GM12878 (cell line): Measurements from ENCODE around the gene EDC3. TPM values are rescaled to one million over a fixed set of nuclear protein-coding genes. Genes with fewer than 3 reads are reported as not detected.
A peak's percentile ranks its signal among the peaks of the same experiment; 100 is the strongest.

Source experiments
- ATAC-seq: fragments of 200-7000 bp; cut with Tn5 transposase; 3 replicates; pipeline ENCODE4 v1.9.1; 2020; ENCODE audit warnings: mild to moderate bottlenecking, moderate library complexity
- BruUV-seq: library from RNA; stranded (reverse); fragments of 400-500 nt; replicated peaks from 2 replicates; lab custom pipeline; 2021; lab: Mats Ljungman, UMichigan
- CTCF ChIA-PET: fragments of 300-600 bp; sonication (Branson Sonifier 250); formaldehyde crosslinking; extraction: SDS; loops from one replicate; lab custom pipeline; 2021; ENCODE audit warnings: inconsistent platforms; lab: Yijun Ruan, JAX
- POLR2A ChIA-PET: fragments of 350-600 bp; formaldehyde crosslinking; extraction: SDS; loops from one replicate; lab custom pipeline; 2021; ENCODE audit warnings: inconsistent platforms; lab: Charles Lee
- RAD21 ChIA-PET: fragments of 300-600 bp; sonication (Branson Sonifier 250); formaldehyde crosslinking; loops from one replicate; lab custom pipeline; 2023; ENCODE audit warnings: antibody characterized with exemption; ENCODE audit not compliant: unreplicated experiment; lab: Charles Lee
- SMC1A ChIA-PET: fragments of 300-600 bp; sonication (Branson Sonifier 250); formaldehyde crosslinking; loops from one replicate; lab custom pipeline; 2023; ENCODE audit not compliant: unreplicated experiment, uncharacterized antibody; lab: Charles Lee
- DNase-seq: peaks from one replicate; pipeline ENCODE4 v3.0.0-alpha.2; 2011; ENCODE audit warnings: low read depth, low spot score
- FAIRE-seq: peaks from 3 replicates; lab custom pipeline; 2011; peaks lifted over from hg19 to GRCh38; lab: Jason Lieb, UNC
- H2AFZ ChIP-seq: 2 replicates; pipeline ENCODE4 v1.6.0; 2011; ENCODE audit warnings: low read depth, low read length, control low read depth; ENCODE audit not compliant: control insufficient read depth
- H3K27ac ChIP-seq: 2 replicates; pipeline ENCODE4 v1.5.1; 2011; ENCODE audit warnings: control low read depth; ENCODE audit not compliant: control insufficient read depth, insufficient read depth
- H3K27me3 ChIP-seq, 2 experiments: replicated peaks in 1 of 2; 2 replicates each; pipeline versions ENCODE4 v1.6.0 to v1.6.1; 2011; ENCODE audit warnings: low read length in 1 of 2; ENCODE audit not compliant: control insufficient read depth in 2 of 2, insufficient read depth in 2 of 2
- H3K36me3 ChIP-seq, 2 experiments: 2 replicates each; pipeline ENCODE4 v1.5.1; 2011; ENCODE audit warnings: low read length in 1 of 2; ENCODE audit not compliant: control insufficient read depth in 2 of 2, insufficient read depth in 2 of 2
- H3K4me1 ChIP-seq: 2 replicates; pipeline ENCODE4 v1.6.1; 2011; ENCODE audit warnings: mild to moderate bottlenecking, low read length, moderate library complexity, mixed read lengths; ENCODE audit not compliant: control insufficient read depth, insufficient read depth
- H3K4me2 ChIP-seq: 2 replicates; pipeline ENCODE4 v1.6.0; 2011; ENCODE audit warnings: control low read depth; ENCODE audit not compliant: control insufficient read depth, insufficient read depth
- H3K4me3 ChIP-seq: fragments of 200-600 bp; sonication (generic); 2 replicates; pipeline ENCODE4 v1.5.1; 2016
- H3K79me2 ChIP-seq: 2 replicates; pipeline ENCODE4 v1.6.0; 2011; ENCODE audit warnings: low read length; ENCODE audit not compliant: control insufficient read depth, insufficient read depth
- H3K9ac ChIP-seq: 2 replicates; pipeline ENCODE4 v1.8.0; 2011; ENCODE audit warnings: low read length, control low read depth, mixed read lengths; ENCODE audit not compliant: control insufficient read depth, insufficient read depth
- H3K9me3 ChIP-seq: replicated peaks from 3 replicates; pipeline ENCODE4 v1.5.1; 2011; ENCODE audit warnings: mild to moderate bottlenecking, low read length; ENCODE audit not compliant: control insufficient read depth, insufficient read depth
- H4K20me1 ChIP-seq: 2 replicates; pipeline ENCODE4 v1.6.0; 2011; ENCODE audit not compliant: control insufficient read depth, insufficient read depth
- MTA2 ChIP-seq: fragments of 450-650 bp; IDR thresholded peaks from 2 replicates; pipeline ENCODE4 v1.6.1; 2016; ENCODE audit warnings: low read depth, mild to moderate bottlenecking, moderate library complexity
- NFYB ChIP-seq: IDR thresholded peaks from 2 replicates; pipeline ENCODE4 v1.6.1; 2011; ENCODE audit warnings: low read depth, mild to moderate bottlenecking, low read length, improper control_type of control experiment, moderate library complexity; ENCODE audit not compliant: insufficient read depth
- POLR2A ChIP-seq: IDR thresholded peaks from 2 replicates; pipeline ENCODE4 v1.6.1; 2011; ENCODE audit warnings: low read depth, mild to moderate bottlenecking, low read length
- POLR2AphosphoS2 ChIP-seq: IDR thresholded peaks from 2 replicates; pipeline ENCODE4 v1.6.1; 2011; ENCODE audit warnings: low read depth, mild to moderate bottlenecking, low read length, improper control_type of control experiment, moderate library complexity
- WGBS: methylation state at CpG from one replicate; pipeline ENCODE4 v1.1.6; 2016; ENCODE audit warnings: low lambda C conversion rate; ENCODE audit not compliant: insufficient replicate concordance, insufficient coverage; ENCODE audit errors: missing lambda C conversion rate; 5-methylcytosine and 5-hydroxymethylcytosine counted together
- in situ Hi-C: fragments of 300-500 bp; cut with MboI; formaldehyde crosslinking; loops from 9 replicates; pipeline ENCODE4 v1.14.3; 2018; ENCODE audit warnings: mixed read lengths
- intact Hi-C: fragments of 100-400 bp; cut with micrococcal nuclease; formaldehyde crosslinking; loops from one replicate; pipeline ENCODE4 v1.14.2; 2022; ENCODE audit not compliant: unreplicated experiment
- polyA plus RNA-seq, 11 experiments: library from polyadenylated mRNA; depleted of rRNA in 4 of 11; unstranded in 6 of 11; stranded (reverse) in 5 of 11; fragments of >200 nt; fragmentation: Nextera tagmentation in 4 of 11; fragmentation: Illumina TruSeq in 1 of 11; extraction: Ambion mirVana in 4 of 11; extraction: Trizol in 1 of 11; gene quantifications; 1 replicate in 1 of 11; 2 replicates in 10 of 11; pipeline versions ENCODE4 v1.2.1 to v1.2.3, GENCODE V29; 2011 to 2016; ENCODE audit warnings: inconsistent platforms in 2 of 11, missing spikeins in 2 of 11, low read depth in 1 of 11
- total RNA-seq, 4 experiments: library from RNA; depleted of rRNA in 3 of 4; stranded (reverse); fragments of >200 nt in 3 of 4; fragmentation: Illumina TruSeq in 1 of 4; extraction: Trizol in 1 of 4; gene quantifications; 2 replicates each; pipeline versions ENCODE4 v1.2.1 to v1.2.3, GENCODE V29; 2013 to 2021
- TF ChIP-seq, protein P1 (sequence below): IDR thresholded peaks from 2 replicates; pipeline ENCODE4 v1.6.1; 2012; ENCODE audit warnings: low read depth, low read length, improper control_type of control experiment
- TF ChIP-seq, protein P2 (sequence below): fragments of 450-650 bp; IDR thresholded peaks from 2 replicates; pipeline ENCODE4 v1.6.1; 2017; ENCODE audit warnings: mild to moderate bottlenecking, moderate library complexity

EDC3 gene
- total and polyA plus RNA-seq, 10 of the 15 experiments (the other 5 are each of a cell fraction or from before 2014, with no cell fraction given) = 11.8 to 48.4 (median 35.3) TPM

DNA sequence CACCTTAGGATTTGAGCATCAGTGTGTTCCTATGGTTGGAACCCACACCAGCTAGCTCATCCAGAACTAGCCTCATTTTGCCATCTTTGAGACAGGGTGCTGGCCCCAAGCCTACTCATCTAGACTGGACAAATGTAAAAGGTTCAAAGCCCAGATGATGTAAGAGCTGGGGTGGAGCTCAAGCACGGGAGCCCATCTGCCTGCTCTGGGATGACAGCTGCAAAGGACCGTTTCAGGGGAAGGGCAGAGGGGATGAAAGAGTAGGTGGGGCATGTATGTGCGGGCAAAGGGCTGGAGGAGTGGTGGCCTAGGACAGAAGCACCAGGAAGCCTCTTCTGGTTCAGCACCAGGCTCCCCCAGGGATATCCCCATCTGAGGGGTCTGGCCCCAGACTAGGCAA, 64.4 kb downstream of the EDC3 start:
- Histone ChIP-seq H3K4me3 (no peak overlapping the region), H3K36me3 (peaks cover 51 to 56% of the 10 kb centered on the region in 2 experiments), H4K20me1 (peaks cover 5% of the 10 kb centered on the region; the same call in 1 of the 2 replicates), H3K9me3 (no peaks in the 10 kb centered on the region), H2AFZ (no peak overlapping the region), H3K27ac (no peak overlapping the region), H3K9ac (no peak overlapping the region), H3K79me2 (no peaks in the 10 kb centered on the region), H3K4me2 (no peak overlapping the region), H3K27me3 (no peaks in the 10 kb centered on the region), H3K4me1 (peaks cover 19% of the 10 kb centered on the region)
- BruUV-seq = no TSS peak
- TF ChIP-seq, protein P1, sequence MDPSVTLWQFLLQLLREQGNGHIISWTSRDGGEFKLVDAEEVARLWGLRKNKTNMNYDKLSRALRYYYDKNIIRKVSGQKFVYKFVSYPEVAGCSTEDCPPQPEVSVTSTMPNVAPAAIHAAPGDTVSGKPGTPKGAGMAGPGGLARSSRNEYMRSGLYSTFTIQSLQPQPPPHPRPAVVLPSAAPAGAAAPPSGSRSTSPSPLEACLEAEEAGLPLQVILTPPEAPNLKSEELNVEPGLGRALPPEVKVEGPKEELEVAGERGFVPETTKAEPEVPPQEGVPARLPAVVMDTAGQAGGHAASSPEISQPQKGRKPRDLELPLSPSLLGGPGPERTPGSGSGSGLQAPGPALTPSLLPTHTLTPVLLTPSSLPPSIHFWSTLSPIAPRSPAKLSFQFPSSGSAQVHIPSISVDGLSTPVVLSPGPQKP = no peak
- 0 out of 2 replicates have a peak, but pooled peaks have one; percentile 46 for TF ChIP-seq POLR2AphosphoS2
- no peak for DNase-seq
- ChIA-PET RAD21 (interaction anchor here (0.9 to 2.7 kb wide), 5 partner anchors 9 to 163 kb away, joined by 4 to 13 read pairs (median 5); no protein-coding TSS in a partner anchor), CTCF (interaction anchor here (0.6 to 18.9 kb wide), 33 partner anchors 10 to 318 kb away, joined by 3 to 380 read pairs (median 4); partner anchors contain the start of genes CLK3 and EDC3), SMC1A (interaction anchor here (0.7 to 8.2 kb wide), 10 partner anchors 8 to 139 kb away, joined by 3 to 116 read pairs (median 5); no protein-coding TSS in a partner anchor), POLR2A (interaction anchor here (1.1 to 1.7 kb wide), 2 partner anchors 15 to 17 kb away, joined by 3 to 6 read pairs; partner anchors contain the start of gene CLK3)
- WGBS = 49% methylated on average over 3 of the region's 3 CpGs
- intact Hi-C loops = no loop called here
- in situ Hi-C loops = loop anchor here (5.0 kb wide), 2 partner anchors 141 to 316 kb away; no protein-coding TSS in a partner anchor
- no peak for FAIRE-seq
- no peak for ATAC-seq

DNA sequence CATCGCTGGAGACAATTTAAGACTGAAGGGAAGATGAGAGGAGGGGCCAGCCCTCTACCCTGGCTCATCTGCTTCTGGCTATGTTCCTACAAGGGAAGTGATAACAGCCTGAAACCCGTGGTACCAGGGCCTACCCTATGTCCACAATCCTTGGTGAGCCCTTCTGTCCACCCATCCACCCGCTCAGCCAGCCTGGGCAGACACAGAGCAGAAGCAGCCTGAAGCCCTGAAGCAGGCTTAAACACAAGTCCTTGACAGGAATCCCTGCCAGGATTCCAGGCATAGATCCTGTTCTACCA, 64.8 kb downstream of the EDC3 start:
- Histone ChIP-seq H3K4me3 (no peak overlapping the region), H3K4me1 (peaks cover 23% of the 10 kb centered on the region), H3K36me3 (peaks cover 54 to 60% of the 10 kb centered on the region in 2 experiments), H3K27me3 (no peaks in the 10 kb centered on the region), H3K9ac (no peak overlapping the region), H4K20me1 (peaks cover 5% of the 10 kb centered on the region; the same call in 1 of the 2 replicates), H3K79me2 (no peaks in the 10 kb centered on the region), H3K27ac (no peak overlapping the region), H3K4me2 (no peak overlapping the region), H2AFZ (no peak overlapping the region), H3K9me3 (no peaks in the 10 kb centered on the region)
- CTCF ChIA-PET = interaction anchor here (0.6 to 18.9 kb wide), 24 partner anchors 11 to 312 kb away, joined by 3 to 380 read pairs (median 5); partner anchors contain the start of gene CLK3
- RAD21 ChIA-PET = interaction anchor here (0.8 to 2.7 kb wide), 6 partner anchors 10 to 163 kb away, joined by 3 to 13 read pairs (median 4); no protein-coding TSS in a partner anchor
- TF ChIP-seq POLR2AphosphoS2 (peak; percentile 70; the same call in 1 of the 2 replicates), MTA2 (no peak), NFYB (no peak), POLR2A (0 out of 2 replicates have a peak, but pooled peaks have one; percentile 40)
- TF ChIP-seq, protein P2, sequence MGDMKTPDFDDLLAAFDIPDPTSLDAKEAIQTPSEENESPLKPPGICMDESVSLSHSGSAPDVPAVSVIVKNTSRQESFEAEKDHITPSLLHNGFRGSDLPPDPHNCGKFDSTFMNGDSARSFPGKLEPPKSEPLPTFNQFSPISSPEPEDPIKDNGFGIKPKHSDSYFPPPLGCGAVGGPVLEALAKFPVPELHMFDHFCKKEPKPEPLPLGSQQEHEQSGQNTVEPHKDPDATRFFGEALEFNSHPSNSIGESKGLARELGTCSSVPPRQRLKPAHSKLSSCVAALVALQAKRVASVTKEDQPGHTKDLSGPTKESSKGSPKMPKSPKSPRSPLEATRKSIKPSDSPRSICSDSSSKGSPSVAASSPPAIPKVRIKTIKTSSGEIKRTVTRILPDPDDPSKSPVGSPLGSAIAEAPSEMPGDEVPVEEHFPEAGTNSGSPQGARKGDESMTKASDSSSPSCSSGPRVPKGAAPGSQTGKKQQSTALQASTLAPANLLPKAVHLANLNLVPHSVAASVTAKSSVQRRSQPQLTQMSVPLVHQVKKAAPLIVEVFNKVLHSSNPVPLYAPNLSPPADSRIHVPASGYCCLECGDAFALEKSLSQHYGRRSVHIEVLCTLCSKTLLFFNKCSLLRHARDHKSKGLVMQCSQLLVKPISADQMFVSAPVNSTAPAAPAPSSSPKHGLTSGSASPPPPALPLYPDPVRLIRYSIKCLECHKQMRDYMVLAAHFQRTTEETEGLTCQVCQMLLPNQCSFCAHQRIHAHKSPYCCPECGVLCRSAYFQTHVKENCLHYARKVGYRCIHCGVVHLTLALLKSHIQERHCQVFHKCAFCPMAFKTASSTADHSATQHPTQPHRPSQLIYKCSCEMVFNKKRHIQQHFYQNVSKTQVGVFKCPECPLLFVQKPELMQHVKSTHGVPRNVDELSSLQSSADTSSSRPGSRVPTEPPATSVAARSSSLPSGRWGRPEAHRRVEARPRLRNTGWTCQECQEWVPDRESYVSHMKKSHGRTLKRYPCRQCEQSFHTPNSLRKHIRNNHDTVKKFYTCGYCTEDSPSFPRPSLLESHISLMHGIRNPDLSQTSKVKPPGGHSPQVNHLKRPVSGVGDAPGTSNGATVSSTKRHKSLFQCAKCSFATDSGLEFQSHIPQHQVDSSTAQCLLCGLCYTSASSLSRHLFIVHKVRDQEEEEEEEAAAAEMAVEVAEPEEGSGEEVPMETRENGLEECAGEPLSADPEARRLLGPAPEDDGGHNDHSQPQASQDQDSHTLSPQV = no peak
- ATAC-seq = no peak
- WGBS = 70% methylated on average over 3 of the region's 3 CpGs
- POLR2A ChIA-PET = interaction anchor here (0.6 to 1.7 kb wide), 3 partner anchors 15 to 257 kb away, joined by 3 to 6 read pairs (median 4); partner anchors contain the start of gene CLK3
- no peak for FAIRE-seq
- SMC1A ChIA-PET = interaction anchor here (0.6 to 8.2 kb wide), 8 partner anchors 9 to 160 kb away, joined by 3 to 116 read pairs (median 5); no protein-coding TSS in a partner anchor
- intact Hi-C loops = no loop called here
- in situ Hi-C loops = loop anchor here (5.0 kb wide), 2 partner anchors 141 to 316 kb away; no protein-coding TSS in a partner anchor
- BruUV-seq = no TSS peak
- no peak for DNase-seq
